Adrenal gland (tissue), 12 donors: Measurements from ENCODE around the gene ZNF146. TPM values are rescaled to one million over a fixed set of nuclear protein-coding genes. Genes with fewer than 3 reads are reported as not detected.
A peak's percentile ranks its signal among the peaks of the same experiment; 100 is the strongest.

Experiments used
- DNase-seq, 7 donors: peaks; one replicate each; pipeline ENCODE4 v3.0.0-alpha.2; 2019 to 2020
- H3K27ac ChIP-seq, 5 donors: fragments of 200-600 bp; sonication (generic) in 4 of 5; 1 replicate in 3 of 5; 2 replicates in 2 of 5; pipeline versions ENCODE4 v1.5.1 to v1.8.0; 2016 to 2020; ENCODE audit warnings: mild to moderate bottlenecking in 1 of 5
- H3K27me3 ChIP-seq: fragments of 200-600 bp; 2 replicates; pipeline ENCODE4 v1.8.0; 2021
- H3K36me3 ChIP-seq, 2 donors: fragments of 200-600 bp; replicated peaks in 1 of 2; 1 replicate in 1 of 2; 2 replicates in 1 of 2; pipeline versions ENCODE4 v1.5.1 to v1.8.0; 2018 to 2022
- H3K4me1 ChIP-seq, 2 donors: fragments of 200-600 bp; replicated peaks in 1 of 2; 1 replicate in 1 of 2; 2 replicates in 1 of 2; pipeline versions ENCODE4 v1.5.1 to v1.8.0; 2018 to 2021
- H3K4me3 ChIP-seq, 4 donors: fragments of 200-600 bp; sonication (generic) in 3 of 4; one replicate each; pipeline ENCODE4 v1.5.1; 2016 to 2018
- H3K9me3 ChIP-seq, 3 donors: fragments of 200-600 bp; sonication (generic) in 1 of 3; replicated peaks in 1 of 3; 1 replicate in 2 of 3; 2 replicates in 1 of 3; pipeline versions ENCODE4 v1.5.1 to v1.8.0; 2016 to 2021
- POLR2A ChIP-seq, 2 donors: fragments of 450-650 bp; IDR thresholded peaks; one replicate each; pipeline ENCODE4 v1.6.1; 2017; ENCODE audit warnings: antibody characterized with exemption in 2 of 2, mild to moderate bottlenecking in 2 of 2, moderate library complexity in 1 of 2
- WGBS, 4 donors: extraction: QIAGEN DNeasy Blood & Tissue Kit in 2 of 4; methylation state at CpG; one replicate each; pipeline versions ENCODE4 v1.1.5 to v1.1.7; 2013 to 2017; 5-methylcytosine and 5-hydroxymethylcytosine counted together
- intact Hi-C, 2 donors: fragments of 100-400 bp; cut with DNase I; formaldehyde crosslinking; loops; one replicate each; pipeline versions ENCODE4 v1.14.1 to v1.15.0; 2022 to 2023
- polyA plus RNA-seq, 3 donors: library from polyadenylated mRNA; stranded (reverse); fragments of 200-250 nt in 2 of 3; fragments of 350-450 nt in 1 of 3; fragmentation: Illumina TruSeq in 1 of 3; extraction: RNeasy Lipid Tissue Mini Kit (QIAGEN cat#74804) in 1 of 3; gene quantifications; one replicate each; pipeline ENCODE4 v1.2.3, GENCODE V29; 2013 to 2014
- total RNA-seq, 9 donors: library from RNA; depleted of rRNA in 4 of 9; stranded (reverse); fragments of >200 nt in 4 of 9; fragments of 120-200 nt in 1 of 9; fragmentation: NEBNext Ultra II Directional in 1 of 9; extraction: Animal tissue kit (Norgen Biotek cat#: 25700) in 1 of 9; gene quantifications; one replicate each; pipeline versions ENCODE4 v1.1.0 to v1.2.4, GENCODE V29; 2013 to 2023
- TF ChIP-seq, protein P1 (sequence below), 6 experiments: fragments of 450-650 bp in 4 of 6; fragments of 200-600 bp in 2 of 6; sonication (generic) in 1 of 6; IDR thresholded peaks; 1 replicate in 5 of 6; 2 replicates in 1 of 6; pipeline versions ENCODE4 v1.5.1 to v1.8.0; 2016 to 2021; ENCODE audit warnings: antibody characterized with exemption in 6 of 6, mild to moderate bottlenecking in 2 of 6, moderate library complexity in 1 of 6
- donor health status: healthy with polysubstance abuse.
- donor health status: Bipolar disorder and iron deficiency.
- donor health status: DM: yes; HTN: yes; CAD: no.
- donor health status: DM: no; HTN: no; CAD: no.
- donor health status: DM: no; HTN: no; CAD: no.
- donor health status: DM: yes; HTN: yes; CAD: no.

ZNF146 gene
- total and polyA plus RNA-seq, 12 donors: 20.7 to 128 (median 40.7) TPM

DNA sequence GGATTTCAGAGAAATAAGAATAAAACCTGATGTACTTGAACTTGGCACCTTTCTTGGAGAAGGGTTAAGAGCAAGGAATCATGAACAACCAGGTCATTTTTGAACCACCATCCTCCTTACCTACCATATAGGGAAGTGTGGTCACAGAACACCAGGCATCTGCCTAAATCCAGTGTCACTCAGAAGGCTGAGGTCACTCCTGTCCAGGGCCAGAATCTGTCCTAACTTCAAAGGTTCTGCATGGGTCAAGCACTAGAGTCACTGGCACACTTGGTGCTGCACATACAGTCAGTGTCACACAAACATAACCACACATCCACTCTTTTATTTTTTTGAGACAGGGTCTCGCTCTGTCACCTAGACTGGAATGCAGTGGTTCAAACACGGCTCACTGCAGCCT, 2.0 kb upstream of the ZNF146 start:
- Histone ChIP-seq H3K9me3 (no peaks in the 10 kb centered on the region), H3K27ac (no peak overlapping the region), H3K36me3 (no peaks in the 10 kb centered on the region), H3K4me1 (peaks cover 12 to 19% of the 10 kb centered on the region in 2 donors), H3K27me3 (no peaks in the 10 kb centered on the region), H3K4me3 (no peak overlapping the region)
- TF ChIP-seq, protein P1, sequence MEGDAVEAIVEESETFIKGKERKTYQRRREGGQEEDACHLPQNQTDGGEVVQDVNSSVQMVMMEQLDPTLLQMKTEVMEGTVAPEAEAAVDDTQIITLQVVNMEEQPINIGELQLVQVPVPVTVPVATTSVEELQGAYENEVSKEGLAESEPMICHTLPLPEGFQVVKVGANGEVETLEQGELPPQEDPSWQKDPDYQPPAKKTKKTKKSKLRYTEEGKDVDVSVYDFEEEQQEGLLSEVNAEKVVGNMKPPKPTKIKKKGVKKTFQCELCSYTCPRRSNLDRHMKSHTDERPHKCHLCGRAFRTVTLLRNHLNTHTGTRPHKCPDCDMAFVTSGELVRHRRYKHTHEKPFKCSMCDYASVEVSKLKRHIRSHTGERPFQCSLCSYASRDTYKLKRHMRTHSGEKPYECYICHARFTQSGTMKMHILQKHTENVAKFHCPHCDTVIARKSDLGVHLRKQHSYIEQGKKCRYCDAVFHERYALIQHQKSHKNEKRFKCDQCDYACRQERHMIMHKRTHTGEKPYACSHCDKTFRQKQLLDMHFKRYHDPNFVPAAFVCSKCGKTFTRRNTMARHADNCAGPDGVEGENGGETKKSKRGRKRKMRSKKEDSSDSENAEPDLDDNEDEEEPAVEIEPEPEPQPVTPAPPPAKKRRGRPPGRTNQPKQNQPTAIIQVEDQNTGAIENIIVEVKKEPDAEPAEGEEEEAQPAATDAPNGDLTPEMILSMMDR (IDR thresholded peaks at IDR 0.05): no peak
- TF ChIP-seq POLR2A (IDR thresholded peaks at IDR 0.05): no peak
- WGBS, 4 donors: 75 to 85% (median 81%) methylated on average over 2 of the region's 2 CpGs
- DNase-seq: peak in 1 of 7 donors; percentile 46
- intact Hi-C loops: no loop called here

DNA sequence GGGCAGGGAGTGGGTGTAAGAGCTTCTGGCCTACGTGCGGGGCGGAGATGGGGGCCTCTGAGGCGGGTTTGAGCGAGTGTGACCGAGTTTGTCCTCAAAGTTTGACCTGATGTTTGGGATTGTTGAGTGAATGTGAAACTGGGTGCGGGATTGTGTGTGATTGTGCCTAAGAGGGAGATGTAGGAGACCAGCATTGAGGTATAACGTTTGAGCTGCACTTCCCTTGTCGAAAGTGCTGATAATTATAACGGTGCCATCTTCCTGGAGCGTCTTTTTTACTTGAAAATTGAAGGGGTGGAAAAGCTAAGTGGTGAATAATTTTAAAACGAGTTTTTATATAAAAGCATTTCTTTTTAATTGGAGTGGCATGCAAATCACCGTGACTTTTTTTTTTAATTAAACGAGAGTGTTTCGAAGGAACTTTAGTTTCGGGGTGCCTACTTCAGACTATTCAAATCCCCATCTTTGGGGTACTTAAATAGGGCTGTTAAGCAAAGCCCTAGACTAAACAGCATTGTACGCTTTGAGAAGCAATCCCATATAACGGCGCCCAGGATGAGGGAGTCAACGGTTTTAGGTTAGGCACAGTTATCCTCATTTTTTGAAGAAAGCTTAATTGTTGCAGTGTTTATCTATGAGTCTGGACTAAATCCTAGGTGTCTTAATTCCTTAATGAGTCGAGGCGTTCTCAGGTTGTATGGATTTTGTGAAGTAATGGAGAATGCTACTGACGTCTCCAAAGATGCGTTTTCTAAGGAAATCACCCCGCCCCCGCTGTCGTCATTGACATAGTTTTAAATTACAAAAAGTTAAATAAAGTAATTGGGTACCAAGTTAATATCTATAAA, 594 bp downstream of the ZNF146 start:
- Histone ChIP-seq H3K9me3 (no peaks in the 10 kb centered on the region), H3K27me3 (no peaks in the 10 kb centered on the region), H3K27ac (peak overlapping the region; percentile 91 to 97 (median 94)), H3K36me3 (no peaks in the 10 kb centered on the region), H3K4me1 (peaks cover 12 to 23% of the 10 kb centered on the region in 2 donors), H3K4me3 (peak overlapping the region; percentile 46 to 93 (median 64))
- intact Hi-C loops: no loop called here
- DNase-seq: peak in 5 of 7 donors; percentile 21 to 63 (median 30)
- 1 to 3% (median 2%) methylated on average over 27 of the region's 27 CpGs for WGBS, 4 donors
- no peak for TF ChIP-seq POLR2A (IDR thresholded peaks at IDR 0.05)
- TF ChIP-seq, protein P1 (IDR thresholded peaks at IDR 0.05): no peak

DNA sequence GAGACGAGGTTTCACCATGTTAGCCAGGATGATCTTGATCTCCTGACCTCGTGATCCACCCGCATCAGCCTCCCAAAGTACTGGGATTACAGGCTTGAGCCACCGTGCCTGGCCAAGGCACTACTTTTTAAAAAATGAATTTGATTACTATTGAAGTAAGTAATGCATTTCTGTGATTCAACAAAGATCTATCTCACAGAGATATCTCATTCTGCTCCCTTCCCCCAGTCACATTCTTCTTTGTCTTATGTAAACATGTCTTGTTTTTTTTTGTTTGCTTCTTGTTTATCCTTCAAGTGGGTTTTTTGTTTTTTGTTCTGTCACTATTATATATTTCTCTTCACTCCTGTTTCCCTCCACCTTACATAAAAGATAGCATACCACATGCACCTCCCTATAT, 6.6 kb downstream of the ZNF146 start:
- peaks cover 13 to 31% of the 10 kb centered on the region in 2 donors for H3K4me1 ChIP-seq
- intact Hi-C loops: no loop called here

DNA sequence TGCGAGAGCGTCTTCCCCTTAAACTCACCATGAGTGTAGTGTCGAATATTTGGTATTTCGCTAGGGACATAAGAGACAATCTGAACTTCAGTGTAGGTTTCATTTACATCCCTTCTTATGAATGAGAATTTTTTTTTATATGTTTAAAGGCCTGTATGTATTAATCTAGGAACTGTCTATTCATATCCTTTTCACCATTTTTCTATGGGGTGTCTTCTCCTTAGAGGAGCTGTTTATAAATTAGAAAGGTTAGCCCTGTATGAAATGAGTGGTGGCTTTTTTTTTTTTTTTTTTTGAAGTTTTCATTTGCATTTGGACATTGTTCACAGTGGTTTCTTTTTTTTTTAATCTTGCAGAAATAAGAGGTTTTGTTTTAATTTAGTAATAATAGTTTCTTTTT, 7.6 kb downstream of the ZNF146 start:
- intact Hi-C loops: no loop called here
- TF ChIP-seq POLR2A (IDR thresholded peaks at IDR 0.05): no peak
- TF ChIP-seq, protein P1 (IDR thresholded peaks at IDR 0.05): no peak
- WGBS, 4 donors: 94 to 99% (median 96%) methylated on average over 4 of the region's 4 CpGs

More for the DNA sequence above, 6.6 kb downstream of the ZNF146 start:
- Histone ChIP-seq H3K27ac (no peak overlapping the region), H3K4me3 (no peak overlapping the region), H3K36me3 (peaks cover 4 to 27% of the 10 kb centered on the region in 2 donors), H3K9me3 (no peaks in the 10 kb centered on the region), H3K27me3 (no peaks in the 10 kb centered on the region)
- 81 to 90% (median 85%) methylated on average over 4 of the region's 4 CpGs for WGBS, 4 donors
- no peak for DNase-seq
- TF ChIP-seq, protein P1 (IDR thresholded peaks at IDR 0.05): no peak
- no peak for TF ChIP-seq POLR2A (IDR thresholded peaks at IDR 0.05)

More for the DNA sequence above, 7.6 kb downstream of the ZNF146 start:
- no peak overlapping the region for H3K4me3 ChIP-seq
- H3K9me3 ChIP-seq: no peaks in the 10 kb centered on the region
- DNase-seq: peak in 1 of 7 donors; percentile 31
- peaks cover 4 to 28% of the 10 kb centered on the region in 2 donors for H3K36me3 ChIP-seq
- no peaks in the 10 kb centered on the region for H3K27me3 ChIP-seq
- no peak overlapping the region for H3K27ac ChIP-seq
- peaks cover 11 to 28% of the 10 kb centered on the region in 2 donors for H3K4me1 ChIP-seq
